Stimulated activated naive CD4-positive, alpha-beta T cell treated with Interleukin-2 at 50 U/mL for 16 hours (primary cell): Measurements from ENCODE around the gene MAP2K5.

ENCODE experiments used
- DNase-seq: peaks from one replicate; lab custom pipeline; 2025; lab: John Stamatoyannopoulos, UW

Gene MAP2K5

DNA sequence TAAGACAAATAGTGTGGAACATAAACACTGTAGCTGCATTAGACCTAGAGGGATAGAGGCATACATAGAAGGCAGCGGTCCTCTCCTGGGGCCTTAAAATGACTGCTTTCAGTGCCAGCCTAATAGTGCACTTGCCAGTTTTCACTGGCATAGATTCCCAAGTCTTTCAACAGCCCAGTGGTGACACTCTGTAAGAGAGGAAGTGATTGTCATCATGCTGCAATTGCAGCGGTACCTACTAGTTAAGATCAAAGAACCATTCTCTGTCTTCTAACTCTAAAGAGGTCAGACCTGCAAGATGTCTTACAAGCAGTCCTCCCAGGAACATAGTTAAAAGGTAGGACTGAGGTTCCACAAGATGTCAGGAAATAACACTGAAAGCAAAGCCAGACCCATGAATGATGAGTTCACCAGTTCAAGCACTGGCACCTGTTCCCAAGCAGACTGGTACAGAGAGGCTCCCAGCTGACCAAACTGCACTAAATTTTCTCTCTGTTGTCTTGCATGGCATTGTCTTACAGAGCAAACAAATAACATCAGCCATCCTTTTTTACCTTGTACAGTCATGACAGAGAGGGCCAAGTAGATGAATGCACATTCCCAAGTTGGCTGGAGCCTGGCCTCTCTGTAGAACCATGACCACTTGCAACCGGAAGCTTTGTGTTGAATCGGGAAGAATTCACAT is 182.3 kb downstream of the MAP2K5 start:
- no peak for DNase-seq

DNA sequence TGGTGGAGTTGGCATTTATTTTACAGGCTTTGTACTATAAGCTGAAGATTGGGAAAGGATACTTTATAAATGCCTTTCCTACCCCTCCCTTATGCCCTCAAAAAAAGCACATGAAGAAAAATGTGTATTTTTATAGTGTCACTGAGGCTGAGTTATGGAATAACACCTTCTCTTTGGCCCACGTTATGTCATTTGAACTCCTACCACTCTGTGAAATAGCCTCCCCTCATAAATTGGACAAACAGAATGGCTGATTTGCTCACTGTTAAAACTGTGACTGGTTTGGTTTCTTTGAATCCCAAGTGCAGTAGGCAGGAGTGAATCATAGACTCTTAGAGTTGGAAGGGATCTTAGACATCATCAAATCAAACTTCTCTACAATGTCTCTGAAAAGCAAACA is 187.6 kb downstream of the MAP2K5 start:
- DNase-seq = no peak

DNA sequence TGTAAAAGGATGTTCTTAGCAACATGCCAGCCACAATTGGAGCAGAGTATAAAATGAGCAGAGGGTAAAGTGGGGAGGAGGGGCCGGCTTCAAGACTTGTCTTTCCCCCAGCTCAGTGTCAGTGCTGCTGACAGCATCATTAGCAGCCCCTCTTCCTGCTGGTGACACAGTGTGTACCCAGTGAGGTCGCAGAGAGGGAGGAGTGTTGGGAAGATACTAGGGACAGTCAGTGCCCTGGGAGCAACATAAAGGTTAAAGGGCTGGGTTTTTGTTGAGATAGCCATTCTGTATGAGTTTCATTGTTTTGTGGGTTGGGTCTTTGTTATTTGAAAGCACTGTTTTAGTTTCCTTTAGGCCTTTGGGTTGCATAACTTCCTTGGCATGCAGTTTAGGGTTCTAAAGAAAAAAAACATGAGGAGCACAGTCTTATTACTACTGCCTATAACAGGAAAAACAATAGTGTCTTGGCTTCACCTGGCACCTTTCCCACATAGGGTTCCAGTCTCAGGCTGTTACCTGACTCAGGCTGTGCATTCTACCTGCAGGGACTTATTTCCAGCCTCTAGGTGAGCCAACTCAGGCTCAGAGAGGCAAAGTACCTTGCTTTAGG is 188.7 kb downstream of the MAP2K5 start:
- DNase-seq = no peak

DNA sequence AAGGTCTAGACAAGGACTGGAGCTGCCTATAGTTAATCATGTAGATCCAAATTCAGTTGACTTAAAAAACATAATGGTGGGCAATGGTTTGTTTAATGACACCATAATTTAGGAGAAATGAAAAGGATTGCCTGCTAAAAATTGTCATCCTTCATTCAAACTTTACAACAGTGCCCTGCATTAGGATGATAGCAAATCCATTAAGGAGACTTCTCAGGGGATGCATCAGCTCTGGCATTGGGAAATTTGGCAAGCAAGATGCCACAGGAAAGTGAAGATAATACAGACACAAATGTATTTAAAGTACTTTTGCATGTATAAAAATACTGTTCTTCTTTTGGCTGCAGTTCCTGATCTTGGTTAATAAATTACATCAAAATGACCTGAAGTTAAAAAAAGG is 189.7 kb downstream of the MAP2K5 start:
- no peak for DNase-seq

DNA sequence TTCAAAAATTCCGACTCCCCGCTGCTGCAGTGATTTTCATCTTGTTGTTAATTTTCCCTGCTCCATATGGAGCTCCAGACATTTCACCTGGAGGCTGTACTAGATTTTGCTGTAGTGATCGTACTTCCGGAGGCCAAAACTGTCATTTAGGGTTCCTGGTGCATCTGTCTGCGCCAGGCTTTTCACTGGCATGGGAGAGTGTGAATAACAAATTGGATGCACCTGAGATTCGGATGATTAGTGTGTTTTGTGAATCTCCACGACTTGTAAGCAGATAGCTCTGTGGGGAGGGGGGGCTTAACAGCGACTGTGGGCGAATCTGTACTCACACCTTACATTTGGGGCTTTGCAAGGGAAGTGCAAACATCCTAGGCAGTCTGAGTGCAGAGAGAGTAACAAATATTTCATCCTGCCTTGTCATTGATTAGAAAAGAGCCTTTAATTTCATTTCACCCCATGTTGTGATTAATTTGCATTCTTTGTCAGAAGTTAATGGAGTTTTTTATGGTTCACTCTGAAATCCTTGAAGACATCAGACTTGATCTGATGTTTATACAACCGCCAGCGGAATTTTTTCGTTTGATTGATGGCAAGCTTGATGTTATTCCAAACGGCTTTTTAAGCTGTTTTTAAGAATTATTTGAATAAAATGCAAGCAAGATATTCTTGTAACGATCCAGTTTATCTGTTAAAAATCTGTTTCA is 190.3 kb downstream of the MAP2K5 start:
- no peak for DNase-seq

DNA sequence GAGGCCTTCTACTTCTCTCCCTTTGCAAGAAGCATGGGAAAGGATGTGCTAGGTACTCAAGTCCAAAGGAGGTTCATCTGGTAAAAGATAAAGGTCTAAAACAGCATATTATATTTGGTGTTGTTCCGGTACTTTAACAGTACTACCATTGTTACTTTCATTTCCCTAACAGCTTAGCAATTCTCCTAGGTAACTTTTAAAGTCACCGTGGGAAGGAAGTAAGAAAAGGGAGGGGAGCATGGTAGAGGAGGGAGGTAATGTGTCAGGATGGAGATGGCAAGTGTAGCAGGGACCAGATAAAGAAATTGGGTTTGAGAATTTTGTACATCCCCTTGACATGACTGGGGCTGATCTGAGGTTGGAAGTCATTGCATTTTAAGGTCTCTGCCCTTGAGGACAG is 193.4 kb downstream of the MAP2K5 start:
- no peak for DNase-seq

DNA sequence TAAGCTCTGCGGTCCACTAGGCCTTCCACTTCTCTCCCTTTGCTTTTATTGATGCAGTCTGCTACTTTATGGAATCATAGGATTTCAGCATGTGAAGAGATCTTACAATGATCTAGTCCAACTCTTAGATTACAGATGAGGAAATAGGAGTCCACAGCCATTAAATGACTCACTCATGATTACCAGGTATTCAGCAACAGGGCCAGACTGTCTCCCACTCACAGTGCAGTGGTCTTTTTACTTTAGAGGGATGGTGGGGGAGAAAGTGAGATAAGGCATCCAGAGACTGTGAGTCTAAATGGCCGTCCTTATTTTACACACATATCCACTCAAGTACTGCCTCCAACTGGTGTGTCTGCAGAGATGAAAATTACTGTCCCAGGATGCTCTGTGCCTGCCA is 194.3 kb downstream of the MAP2K5 start:
- no peak for DNase-seq

DNA sequence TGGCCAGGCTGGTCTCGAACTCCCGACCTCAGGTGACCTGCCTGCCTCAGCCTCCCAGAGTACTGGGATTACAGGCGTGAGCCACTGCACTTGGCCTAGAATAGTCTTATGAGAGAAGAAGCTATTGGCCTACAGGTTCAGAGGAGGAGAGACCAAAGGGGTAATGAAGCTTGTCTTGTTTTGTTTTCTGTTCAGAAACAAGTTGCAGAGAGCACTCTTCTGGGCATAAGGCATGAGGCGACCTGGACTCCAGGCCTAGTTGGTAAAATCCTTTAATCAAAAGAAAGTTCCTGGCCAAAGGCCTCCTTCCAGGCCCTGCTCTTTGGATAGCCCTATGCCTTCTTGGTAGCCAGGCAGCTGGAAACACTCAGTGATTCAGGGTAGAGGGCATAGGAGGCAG is 195.6 kb downstream of the MAP2K5 start:
- DNase-seq = no peak

DNA sequence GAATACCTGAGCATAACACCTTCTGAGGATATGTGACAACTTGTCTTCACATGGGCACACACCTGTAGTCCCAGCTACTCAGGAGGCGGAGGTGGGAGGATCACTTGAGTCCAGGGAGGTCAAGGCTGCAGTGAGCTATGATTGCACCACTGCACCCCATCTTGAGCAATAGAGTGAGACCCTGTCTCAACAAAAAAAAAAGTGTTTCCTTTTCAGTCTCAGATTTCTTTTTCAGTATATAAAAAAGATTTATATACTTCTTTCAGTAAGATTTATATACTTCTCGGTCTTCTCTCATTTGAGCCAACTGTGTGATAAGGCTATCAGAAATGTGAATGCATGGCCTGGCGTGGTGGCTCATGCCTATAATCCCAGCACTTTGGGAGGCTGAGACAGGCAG is 197.9 kb downstream of the MAP2K5 start:
- no peak for DNase-seq

DNA sequence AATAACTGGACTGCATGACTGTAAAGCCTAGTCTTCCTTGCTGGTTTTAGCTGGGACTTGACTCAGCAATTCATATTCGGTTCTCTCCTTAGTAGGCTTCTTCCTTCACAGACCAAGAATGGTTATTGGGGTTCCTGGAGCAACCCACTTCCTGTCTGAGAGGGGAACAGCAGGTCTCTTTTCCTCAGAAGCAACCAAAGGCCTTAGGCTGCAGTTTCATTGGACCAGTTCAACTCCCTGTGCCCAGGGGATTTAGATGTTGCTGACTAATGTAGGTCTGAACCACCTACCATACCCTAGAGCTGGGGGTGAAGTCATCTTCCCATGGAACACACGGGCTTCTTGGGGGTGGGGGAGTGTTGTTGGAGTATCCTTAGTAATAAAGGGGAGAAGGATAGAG is 198.8 kb downstream of the MAP2K5 start:
- no peak for DNase-seq

DNA sequence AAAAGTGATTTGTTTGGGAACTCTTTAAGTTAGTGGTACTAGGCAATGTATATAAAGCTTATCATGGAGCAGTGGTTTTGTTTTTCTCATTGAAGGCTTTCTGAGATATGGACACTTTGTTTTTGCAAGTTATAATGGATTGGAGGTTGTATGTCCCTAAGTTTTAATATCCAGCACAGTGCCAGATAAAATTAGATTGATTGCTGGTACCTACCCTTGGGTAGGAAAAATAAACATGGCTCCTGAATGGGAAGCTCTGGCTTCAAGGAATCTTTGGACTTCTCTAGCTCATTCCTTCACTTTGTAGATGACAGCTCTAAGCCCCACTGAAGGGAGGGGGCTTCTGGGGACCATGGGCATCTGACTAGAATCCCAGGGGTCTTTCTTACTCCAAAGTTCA is 201.1 kb downstream of the MAP2K5 start:
- DNase-seq = no peak

DNA sequence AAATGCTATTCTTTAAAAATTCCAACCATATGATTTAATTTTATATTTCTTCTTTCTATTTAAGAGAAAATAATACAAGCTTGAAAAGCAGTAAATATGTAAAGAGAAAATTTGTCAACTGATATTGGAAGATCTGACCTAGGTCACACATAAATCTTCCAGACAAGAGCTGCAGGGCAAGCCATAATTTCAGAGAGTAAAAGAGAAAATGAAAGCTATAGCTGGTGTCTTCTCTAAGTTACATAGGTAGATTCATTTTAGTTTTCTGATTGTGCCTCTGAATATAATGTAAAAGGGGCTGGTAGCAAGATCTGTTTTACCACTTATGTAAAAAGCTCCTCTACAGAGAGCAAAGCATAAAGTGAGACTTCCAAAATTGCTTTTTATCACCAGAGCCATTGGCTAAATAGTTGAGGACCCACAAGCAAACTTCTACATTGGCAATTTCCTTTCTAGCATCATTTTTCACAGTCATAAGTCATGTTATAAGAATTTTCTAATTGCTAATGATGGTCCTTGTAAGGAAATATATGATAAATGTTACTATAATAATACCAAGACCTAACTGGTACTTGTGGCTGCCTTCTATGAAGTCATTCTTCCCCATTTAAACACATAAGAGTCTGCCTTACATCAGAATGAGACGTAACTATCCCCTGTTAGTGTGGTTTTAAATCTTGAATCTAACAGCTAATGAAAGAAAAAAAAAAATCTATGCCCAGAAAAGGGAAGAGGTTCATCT is 202.0 kb downstream of the MAP2K5 start:
- no peak for DNase-seq

DNA sequence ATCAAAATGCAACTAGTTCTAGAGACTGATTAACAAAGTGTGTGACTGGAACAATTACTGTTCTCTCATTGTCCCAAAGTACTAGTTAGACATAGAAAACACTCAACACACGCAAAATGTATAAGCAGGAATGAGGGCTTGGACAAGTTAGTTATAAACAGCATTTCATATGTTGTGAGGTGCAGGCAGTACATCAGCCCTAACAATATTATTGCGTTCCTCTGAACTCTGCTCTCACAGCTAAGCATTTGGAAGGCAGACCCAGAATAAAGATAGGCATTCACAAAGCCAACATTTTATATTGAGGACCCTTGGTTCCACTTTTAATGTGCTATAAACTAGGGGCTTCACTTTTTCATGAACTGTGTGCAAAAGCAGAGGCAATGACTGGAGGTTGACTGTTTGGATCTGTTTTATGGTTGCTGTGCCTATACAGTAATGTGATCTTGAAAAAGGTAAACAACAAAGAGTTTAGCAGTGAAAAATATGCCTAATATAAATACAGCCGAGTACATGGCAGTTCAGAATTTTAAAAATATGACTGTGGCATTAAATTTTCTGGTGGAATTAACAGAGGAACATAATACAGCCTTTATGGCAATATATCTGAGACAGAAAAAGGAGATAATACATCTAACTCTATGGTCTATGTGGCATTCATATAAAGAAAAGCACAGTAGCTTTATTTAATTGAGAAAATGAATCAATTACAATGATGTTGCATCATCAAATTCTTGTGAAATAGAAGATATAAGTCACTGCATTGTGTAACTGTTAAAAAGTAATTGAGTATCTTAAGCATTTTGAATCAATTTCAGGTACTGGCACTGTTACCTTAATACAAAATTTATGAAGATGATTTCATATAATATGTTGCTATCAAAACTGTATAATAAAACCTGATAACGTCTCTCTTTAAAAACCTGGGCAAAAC is 202.8 kb downstream of the MAP2K5 start:
- DNase-seq = no peak

DNA sequence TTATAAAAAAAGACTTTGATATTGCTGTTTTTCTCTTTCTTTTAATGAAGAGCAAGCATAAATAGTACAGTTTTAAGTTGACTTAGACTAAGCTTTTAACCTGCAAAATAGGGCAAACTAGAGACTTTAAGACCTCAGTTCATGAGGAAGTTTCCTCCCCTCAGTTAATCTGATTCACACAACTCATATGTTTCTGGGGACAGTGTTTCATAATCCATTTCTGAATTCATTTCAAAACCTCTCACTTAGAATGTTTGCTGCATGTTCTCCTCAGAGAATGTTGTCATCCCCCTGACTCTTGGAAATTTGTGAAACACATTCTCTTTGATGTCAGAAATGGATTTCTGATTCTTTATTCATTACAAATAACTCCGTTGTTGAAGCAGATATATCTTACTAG is 203.5 kb downstream of the MAP2K5 start:
- DNase-seq = no peak

DNA sequence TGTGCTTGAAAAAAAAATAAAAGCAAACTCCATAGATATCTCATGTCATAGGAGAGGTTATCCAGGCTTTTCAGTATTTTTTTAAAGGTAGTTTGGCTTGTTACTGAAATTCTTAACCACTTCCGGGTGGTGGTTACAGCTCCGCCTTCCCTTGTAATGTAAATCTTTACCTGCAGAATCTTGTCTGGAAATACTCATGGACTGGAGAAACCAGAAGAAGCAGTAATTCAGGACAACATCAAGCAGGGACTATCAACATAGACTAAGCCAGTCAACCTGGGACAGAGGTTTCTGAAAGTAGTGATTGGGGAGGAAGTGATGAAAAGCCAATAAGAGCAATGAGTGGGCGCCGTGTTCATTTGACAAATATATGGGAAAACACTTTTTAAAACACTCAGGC is 203.9 kb downstream of the MAP2K5 start:
- DNase-seq = no peak

DNA sequence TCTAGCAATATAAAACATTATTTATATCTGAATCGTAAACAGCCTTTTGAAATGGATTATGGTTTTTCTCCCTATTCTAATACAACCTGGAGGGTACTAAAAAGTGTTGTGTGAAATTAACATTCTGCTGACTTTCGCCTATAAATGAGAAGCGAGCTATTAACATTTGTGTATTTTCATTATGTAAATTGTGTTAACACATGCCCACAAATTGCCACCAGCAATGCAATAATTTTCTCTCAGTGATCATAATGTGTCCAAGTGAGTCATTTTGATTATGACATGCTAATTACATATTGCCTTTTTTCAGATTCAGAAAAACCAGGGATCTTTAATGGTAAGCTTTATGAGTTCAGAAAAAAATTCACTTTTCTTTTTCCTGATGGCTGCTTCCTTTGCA is 205.4 kb downstream of the MAP2K5 start:
- no peak for DNase-seq

DNA sequence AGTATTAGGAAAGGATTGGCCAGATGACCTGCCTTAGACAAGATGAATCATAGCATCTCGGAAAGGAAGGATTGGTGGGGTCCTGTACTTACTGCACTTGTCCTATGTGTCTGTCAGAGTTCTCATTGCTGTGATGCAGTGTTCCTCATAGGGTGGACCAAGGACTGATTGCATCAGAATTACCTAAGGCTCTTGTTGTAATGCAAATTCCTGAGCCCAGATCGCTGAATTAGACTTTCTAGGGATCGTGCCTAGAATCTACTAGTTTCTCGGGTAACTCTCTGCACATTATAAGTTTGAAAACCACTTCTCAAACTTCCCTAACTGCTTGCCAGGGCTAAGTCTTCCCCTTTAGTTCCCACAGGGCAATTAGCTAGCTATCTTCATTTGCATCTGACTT is 207.9 kb downstream of the MAP2K5 start:
- DNase-seq = no peak

DNA sequence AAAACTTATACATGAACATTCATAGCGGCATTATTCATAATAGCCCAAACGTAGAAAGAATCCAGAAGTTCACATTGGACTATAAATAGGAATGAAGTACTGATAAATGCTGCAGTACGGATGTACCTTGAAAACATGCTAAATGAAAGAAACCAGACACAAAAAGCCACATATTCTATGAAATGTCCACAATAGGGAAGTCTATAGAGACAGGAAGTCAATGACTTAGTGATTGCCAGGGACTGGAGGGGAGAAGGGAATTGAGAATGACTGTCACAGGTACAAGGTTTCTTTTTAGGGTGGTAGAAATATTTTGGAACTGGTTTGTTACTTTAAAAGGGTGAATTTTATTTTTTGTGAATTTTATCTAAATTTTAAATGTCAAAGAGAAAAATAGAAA is 211.4 kb downstream of the MAP2K5 start:
- DNase-seq = no peak

DNA sequence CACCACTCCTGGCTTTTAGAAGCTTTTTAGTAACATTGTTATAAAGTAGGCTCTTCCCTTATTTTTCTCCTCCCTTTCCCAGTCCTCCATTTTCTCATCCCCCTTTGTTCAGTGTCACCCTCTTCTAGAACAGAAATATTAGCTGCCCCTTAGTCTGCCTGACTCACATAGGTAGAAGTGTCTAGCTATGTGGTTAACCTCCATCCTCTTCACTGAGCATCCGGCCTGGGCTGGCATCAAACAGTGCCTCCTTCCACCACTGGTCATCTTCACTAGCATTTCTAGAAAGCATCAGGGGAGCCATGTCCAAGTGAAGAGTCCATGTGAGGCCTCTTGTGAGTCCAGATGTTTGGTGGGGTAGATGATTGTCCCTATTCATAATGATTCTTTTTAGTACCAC is 212.8 kb downstream of the MAP2K5 start:
- no peak for DNase-seq

DNA sequence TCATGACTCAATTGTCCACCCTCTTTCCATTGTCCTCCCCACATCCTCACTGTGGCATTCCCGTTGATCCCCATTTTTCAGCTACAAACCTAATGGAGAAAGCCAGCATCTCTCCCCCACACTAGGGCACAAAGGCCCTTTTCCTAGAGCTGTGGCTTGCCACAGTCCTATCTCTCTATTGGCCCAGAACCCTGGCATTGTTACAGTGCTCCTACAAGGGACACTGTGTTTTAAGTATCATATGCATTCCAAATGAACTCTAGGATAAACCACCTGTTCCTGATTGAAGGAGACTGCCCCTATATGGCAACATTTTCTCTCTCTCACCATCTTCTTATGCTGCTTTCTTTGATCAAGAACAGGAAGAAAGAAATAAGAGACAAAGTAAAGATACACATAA is 213.4 kb downstream of the MAP2K5 start:
- DNase-seq = no peak

DNA sequence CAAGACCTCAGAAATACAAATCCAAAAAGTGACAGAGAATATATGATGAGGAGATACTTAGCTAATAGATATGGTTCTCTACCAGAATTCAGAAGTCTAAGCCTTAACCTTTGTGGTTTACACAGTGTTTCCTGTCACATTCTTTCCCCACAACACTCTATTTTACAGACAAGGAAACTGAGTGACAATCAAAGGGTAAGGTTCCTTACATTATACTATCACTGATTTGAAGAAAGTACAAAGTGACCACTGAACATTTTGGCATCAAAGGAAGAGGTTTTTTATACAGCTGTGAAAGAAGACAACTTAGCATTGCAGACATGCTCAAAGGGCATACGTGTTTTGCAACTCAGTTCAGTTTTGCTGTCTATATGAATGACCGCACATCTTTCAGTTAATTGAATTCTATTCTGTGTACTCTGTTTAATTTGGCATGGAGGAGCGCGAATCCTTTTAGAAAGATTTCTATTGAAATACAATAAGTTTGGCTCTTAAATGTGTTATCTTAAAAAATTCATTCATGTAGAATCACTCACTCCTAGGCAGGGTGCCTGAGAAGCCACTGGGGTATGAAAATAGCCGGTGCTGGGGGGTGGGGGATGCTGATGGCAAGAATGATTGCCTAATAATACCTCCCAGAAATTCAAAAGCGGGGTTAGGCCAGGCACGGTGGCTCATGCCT is 216.3 kb downstream of the MAP2K5 start:
- no peak for DNase-seq
